Stimulated activated CD4-positive, alpha-beta T cell treated with anti-CD3 and anti-CD28 coated beads, Interleukin-4, amount 100 ng/mL, for 4 hours (primary cell): ENCODE measurements around the gene C3orf20.

ENCODE experiments used
- DNase-seq, 2 experiments: peaks; one replicate each; pipeline ENCODE4 v3.0.0-alpha.2; 2020

The C3orf20 gene

DNA sequence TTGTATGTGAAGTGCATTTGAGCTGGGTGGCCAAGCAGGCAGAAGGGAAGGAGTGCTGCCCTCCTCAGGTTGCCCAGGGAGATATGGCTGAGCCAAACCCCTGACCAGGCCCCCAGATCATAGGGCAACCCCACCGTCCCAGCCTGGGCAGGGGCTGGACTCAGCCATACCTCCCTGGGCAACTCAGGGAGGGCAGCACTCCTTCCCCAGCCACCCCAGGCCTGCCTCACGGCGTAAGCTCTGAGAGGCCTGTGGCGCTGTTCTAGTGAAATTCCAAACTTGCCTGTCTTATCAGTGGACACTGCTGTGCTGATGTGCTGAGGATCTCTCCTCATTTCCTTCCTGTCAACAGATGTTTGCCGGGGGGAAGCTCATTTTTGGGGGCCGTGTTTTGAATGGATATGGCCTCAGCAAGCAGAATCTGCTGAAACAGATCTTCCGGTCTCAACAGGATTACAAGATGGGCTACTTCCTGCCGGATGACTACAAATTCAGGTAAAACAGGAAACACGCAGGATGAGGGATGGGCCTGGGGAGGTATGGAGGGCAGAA, 86.3 kb downstream of the C3orf20 start:
- no peak for DNase-seq

- DNase-seq, result no peak
These were observed 86.9 kb downstream of the C3orf20 start for GRCh38 chr3:14761866-14762265.

GRCh38 chr3:14762701-14763100, 87.8 kb downstream of the C3orf20 start:
- DNase-seq, result no peak

- DNase-seq, result no peak
These were observed 89.6 kb downstream of the C3orf20 start for GRCh38 chr3:14764331-14765059.

- no peak for DNase-seq
These were observed 90.1 kb downstream of the C3orf20 start for GRCh38 chr3:14765060-14765400.

GRCh38 chr3:14765576-14766427, 90.9 kb downstream of the C3orf20 start:
- no peak for DNase-seq

DNA sequence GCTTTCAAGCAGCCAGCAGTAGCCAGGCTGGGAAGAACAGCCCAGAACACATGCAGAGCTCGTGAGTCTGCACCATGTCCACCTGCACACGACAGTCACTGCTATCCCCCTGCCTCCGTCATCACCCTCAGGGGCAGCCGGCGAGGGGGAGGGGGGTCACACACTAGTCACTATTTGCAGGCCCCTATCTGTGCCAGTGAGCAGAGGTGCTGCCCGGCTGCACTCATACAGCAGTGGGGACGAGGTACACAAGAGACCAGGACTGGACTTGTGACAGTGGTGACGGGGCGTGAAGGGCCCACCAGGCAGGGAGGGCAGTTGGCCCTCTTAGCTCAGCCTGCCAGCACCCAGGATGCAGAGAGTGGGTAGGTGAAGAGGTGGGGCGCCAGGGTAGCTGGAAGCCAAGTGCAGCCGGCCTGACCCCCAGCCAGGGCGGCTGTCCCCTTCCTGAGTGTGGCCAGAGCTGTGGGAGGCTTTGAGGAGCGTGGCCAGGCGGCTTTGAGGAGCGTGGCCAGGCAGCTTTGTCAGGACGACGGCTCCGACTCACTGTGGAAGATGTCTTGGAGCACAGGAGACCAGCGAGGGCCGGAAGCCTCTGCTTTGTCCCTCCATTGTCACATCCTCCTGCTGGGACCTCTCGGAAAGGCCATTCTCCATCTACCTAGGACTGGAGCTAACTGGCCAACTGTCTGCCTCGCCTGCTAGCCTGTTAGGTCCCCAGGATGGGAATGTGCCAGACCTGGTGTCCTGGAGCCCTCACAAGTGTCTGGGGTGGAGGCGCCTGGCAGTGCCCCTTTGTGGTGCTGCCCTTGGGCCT, 91.7 kb downstream of the C3orf20 start:
- DNase-seq, result no peak

GRCh38 chr3:14767245-14768051, 92.5 kb downstream of the C3orf20 start:
- no peak for DNase-seq

DNA sequence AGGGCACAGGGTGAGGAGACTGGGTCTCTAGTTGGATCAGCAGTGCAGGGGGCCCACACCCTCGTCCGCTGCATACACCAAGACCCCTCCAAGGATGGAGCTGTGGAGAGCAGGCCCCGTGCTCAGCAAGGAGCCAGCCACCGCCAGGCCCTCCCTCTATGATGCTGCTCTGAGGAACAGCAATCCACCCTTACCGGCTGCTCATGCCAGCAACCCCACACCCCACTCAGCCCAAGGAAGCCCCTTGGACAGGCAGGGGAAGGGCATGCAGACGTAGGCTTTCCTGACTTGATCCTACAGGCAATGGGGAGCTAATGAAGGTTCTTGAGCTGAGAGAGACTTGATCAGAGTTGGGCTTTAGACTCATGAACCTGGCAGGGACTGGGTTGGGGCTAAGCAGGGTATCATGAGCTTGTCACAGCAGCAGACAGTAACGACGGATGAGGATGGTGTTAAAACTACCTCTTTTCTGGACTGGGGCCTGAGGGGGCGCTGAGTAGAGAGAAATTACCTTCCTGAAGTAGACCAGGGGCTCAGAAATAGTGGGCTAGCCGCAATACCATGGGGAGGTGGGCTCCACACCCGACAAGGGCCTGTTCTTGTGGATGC, 93.3 kb downstream of the C3orf20 start:
- no peak for DNase-seq

DNA sequence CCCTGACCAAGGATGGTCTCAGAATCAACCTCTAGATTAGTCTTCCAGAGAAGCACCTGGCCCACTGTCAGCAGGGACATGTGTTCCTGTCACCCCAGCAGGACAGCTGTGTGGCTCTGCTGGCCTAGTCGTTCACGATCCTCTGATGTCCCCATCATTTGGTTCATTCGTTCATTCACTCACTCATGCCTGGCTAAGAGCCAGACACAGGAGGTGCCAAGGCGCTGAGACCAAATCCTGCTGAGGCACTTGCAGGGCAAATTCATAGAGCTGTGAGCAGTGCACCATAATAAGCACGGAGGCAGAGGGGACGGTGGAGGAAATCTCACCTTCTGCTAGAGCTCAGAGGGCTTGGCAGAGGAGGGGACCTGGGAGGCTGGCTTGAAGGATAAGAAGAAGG, 93.9 kb downstream of the C3orf20 start:
- DNase-seq, result no peak

DNA sequence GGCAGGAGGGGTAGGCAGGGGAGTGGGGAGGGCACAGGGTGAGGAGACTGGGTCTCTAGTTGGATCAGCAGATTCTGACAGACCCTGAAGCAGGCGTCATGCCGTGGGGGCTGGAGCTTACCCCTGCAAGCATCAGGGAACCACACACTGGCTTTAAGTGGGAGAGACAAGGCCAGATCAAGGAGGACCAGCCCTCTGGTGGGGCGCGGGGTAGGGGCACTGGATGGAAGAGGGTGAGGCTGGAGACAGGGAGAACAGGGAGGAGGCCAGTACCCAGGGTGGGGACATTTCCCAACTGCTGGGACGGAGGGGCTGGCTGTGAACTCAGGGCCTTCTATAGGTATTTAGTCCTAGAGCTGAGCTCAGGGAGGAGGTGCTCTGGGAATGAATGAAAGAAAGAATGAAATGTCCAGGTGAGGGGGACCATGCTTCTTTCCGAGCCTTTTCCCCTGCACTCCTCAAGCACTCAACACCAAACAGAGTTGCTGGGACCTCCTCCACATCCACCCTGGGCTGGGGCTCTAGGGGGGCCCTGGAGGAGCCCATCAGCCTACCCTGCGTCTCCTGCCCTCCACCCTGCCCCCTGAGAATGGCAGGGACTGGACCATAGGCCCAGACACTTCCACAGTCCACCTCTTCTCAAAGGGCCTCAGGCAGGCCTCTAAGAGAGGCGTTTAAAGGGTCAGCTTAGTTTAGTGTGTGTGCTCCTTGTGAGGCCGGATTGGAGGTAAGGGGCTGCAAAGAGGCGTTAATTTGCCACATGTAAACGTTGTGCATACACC, 94.8 kb downstream of the C3orf20 start:
- DNase-seq, result no peak

- no peak for DNase-seq
These were observed 95.7 kb downstream of the C3orf20 start for GRCh38 chr3:14770591-14770990.

GRCh38 chr3:14771593-14772497, 96.9 kb downstream of the C3orf20 start:
- DNase-seq, result no peak

DNA sequence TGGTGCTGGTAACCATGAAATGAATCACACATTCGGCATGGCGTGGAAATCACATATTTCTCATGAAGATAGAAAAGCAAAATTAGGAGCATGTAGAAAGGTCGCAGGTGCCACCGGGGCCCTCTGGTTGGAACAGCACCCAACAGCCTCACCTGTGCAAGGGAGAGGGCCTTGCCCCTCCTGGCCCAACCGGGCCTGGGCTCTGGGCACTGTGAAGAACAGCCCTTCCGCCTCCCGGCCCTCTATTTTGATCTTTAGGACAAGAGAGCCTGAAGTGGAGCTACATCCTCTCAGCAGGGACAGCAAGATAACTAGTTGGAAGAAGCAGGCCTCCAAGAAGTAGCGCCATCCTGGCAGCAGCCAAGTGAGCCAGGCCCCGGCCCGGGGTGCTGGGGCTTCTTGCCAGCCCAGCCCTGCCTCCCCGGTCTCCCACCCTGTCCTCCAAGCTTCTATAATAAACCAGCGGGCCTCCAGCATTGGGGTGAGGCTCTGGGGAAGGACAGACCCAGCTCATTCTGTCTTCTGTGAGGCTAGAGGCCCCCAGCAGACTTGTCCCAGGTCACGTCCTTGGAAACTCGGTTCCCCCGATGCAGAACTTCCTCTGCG, 97.7 kb downstream of the C3orf20 start:
- no peak for DNase-seq

DNA sequence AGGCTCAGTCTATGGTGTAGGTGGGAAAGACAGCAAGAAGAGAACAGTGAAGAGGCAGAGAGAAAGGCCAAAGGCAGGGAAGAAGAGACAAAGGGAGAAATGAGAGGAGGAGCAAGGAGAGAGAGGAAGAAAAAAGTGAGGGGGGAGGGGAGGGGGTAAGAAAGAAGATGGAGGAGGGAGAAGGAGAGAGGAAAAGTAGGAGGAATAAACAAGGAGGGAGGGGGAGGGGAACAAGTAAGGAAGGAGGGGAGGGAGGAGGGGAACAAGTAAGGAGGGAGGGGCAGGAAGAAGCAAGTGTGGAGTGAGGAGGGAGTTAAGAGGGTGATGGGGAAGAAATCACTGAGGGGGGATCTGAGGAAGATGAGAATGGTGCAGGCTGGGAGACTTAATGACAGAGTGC, 98.3 kb downstream of the C3orf20 start:
- no peak for DNase-seq

- DNase-seq, result no peak
These were observed 98.8 kb downstream of the C3orf20 start for GRCh38 chr3:14773691-14774128.

DNA sequence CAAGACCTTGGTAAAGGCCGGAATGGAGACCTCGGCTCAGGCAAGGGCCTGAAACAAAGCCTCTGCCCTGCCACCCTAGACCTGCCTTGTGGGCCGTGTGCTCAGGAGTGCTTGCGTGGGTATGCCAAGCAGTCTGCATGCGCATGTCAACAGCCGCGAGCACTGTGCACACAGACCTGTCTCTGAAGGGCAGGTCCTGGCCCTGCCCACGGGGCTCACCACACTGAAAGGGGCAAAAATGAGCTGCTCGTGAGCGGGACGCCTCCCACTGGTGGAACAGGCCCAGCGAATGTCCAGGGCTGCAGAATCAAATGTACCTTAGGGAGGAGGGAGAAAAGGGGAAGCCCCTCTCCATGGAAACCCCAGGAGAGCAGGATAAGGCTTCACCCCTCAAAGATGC, 99.5 kb downstream of the C3orf20 start:
- DNase-seq, result no peak

DNA sequence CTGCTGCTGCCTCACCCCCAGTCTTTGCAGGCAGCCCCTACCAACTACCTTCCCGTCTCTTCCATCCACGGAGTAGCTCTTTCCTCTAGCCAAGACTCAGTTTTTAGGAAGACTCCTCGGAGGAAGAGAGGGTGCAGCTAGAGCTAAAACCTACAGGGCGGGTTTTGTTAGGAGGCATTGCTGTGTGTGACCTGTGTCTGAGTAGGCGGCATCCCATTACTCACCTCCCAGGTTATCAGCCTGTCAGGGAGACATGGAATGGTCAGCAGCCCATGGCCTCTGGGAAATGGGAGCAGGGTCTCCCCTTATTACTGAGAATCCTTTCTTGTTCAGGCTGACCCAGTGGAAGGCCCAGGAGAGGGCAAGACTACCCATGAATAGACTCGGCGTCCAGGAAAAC, 100.1 kb downstream of the C3orf20 start:
- DNase-seq, result no peak

DNA sequence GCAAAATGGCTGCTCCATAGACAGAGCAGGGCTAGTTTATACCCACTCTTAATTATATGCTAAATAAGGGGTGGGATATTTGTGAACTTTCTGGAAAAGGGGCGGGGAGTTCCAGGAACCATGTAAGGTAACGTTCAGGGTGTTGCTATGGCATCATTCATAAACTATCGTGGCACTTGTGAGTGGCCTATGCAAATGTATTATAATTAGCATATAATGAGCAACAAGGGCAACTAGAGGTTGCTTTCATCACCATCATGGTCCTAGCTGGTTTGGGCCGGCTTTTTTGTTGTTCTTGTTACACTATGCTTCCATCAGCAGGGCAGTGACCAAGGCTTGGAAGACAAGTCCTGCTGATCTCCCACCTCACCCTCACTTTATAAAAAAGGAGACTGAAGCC, 100.6 kb downstream of the C3orf20 start:
- no peak for DNase-seq
